ENCODE data around the gene GFOD2. TPM values are rescaled to one million over a fixed set of nuclear protein-coding genes. Genes with fewer than 3 reads are reported as not detected.

Gene GFOD2
- total RNA-seq, 1 experiment from 2014 or later, result 13.4 TPM

GRCh38 chr16:67707790-67708189, 11.3 kb downstream of the GFOD2 start:
- no peaks in the 10 kb centered on the region for H3K27me3 ChIP-seq (replicated peaks; ENCODE audit: control insufficient read depth, insufficient read depth, low read length)
- TF ChIP-seq CTCF (IDR thresholded peaks at IDR 0.05; ENCODE audit: insufficient read depth in 1 of 2, low read depth in 1 of 2, low read length in 1 of 2, severe bottlenecking in 1 of 2, unreplicated experiment in 1 of 2), result no peak
- no peaks in the 10 kb centered on the region for H3K9me3 ChIP-seq
- H3K27ac Mint-ChIP-seq (ENCODE audit: unreplicated experiment), result no peak overlapping the region
- H3K4me3 ChIP-seq (ENCODE audit: low read depth, low read length), result no peak overlapping the region
- H3K4me1 Mint-ChIP-seq (ENCODE audit: low read depth, unreplicated experiment), result no peaks in the 10 kb centered on the region
- no peaks in the 10 kb centered on the region for H3K9me3 Mint-ChIP-seq (ENCODE audit: unreplicated experiment)
- peaks cover 4% of the 10 kb centered on the region for H3K36me3 Mint-ChIP-seq (ENCODE audit: insufficient read depth, unreplicated experiment)
- POLR2A ChIA-PET, result no interaction called here
- no peaks in the 10 kb centered on the region for H3K4me1 ChIP-seq
- BruUV-seq (replicated peaks), result no TSS peak
- CTCF ChIA-PET, result no interaction called here
- intact Hi-C loops (cut with micrococcal nuclease; ENCODE audit: unreplicated experiment), result no loop called here
- no peaks in the 10 kb centered on the region for H3K36me3 ChIP-seq (ENCODE audit: control insufficient read depth, insufficient read depth, low read length)
- no peak overlapping the region for H3K4me3 Mint-ChIP-seq (ENCODE audit: unreplicated experiment)
- no peaks in the 10 kb centered on the region for H3K27me3 Mint-ChIP-seq (ENCODE audit: insufficient read depth, unreplicated experiment)
- DNase-seq, result no peak

DNA sequence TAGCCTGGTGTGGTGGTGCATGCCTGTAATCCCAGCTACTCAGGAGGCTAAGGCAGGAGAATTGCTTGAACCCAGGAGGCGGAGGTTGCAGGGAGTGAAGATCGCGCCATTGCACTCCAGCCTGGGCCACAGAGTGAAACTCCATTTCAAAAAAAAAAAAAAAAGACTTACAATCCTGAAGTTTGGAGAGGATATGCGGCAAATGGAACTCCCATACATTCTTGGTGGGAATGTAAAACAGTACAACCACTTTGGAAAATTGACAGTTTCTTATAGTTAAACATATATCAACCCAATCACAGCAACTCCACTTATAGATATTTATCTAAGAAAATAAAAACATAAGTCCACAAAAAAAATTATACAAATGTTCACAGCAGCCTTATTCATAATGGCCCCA, 11.9 kb downstream of the GFOD2 start:
- Histone ChIP-seq H3K4me1 (no peaks in the 10 kb centered on the region), H3K9me3 (no peaks in the 10 kb centered on the region), H3K4me3 (ENCODE audit: low read depth, low read length) (no peak overlapping the region), H3K27me3 (replicated peaks; ENCODE audit: control insufficient read depth, insufficient read depth, low read length) (no peaks in the 10 kb centered on the region), H3K36me3 (ENCODE audit: control insufficient read depth, insufficient read depth, low read length) (no peaks in the 10 kb centered on the region)
- Mint-ChIP-seq H3K27me3 (ENCODE audit: insufficient read depth, unreplicated experiment) (no peaks in the 10 kb centered on the region), H3K4me3 (ENCODE audit: unreplicated experiment) (no peak overlapping the region), H3K27ac (ENCODE audit: unreplicated experiment) (no peak overlapping the region), H3K9me3 (ENCODE audit: unreplicated experiment) (no peaks in the 10 kb centered on the region), H3K36me3 (ENCODE audit: insufficient read depth, unreplicated experiment) (peaks cover 4% of the 10 kb centered on the region), H3K4me1 (ENCODE audit: low read depth, unreplicated experiment) (no peaks in the 10 kb centered on the region)
- no peak for TF ChIP-seq CTCF (IDR thresholded peaks at IDR 0.05; ENCODE audit: insufficient read depth in 1 of 2, low read depth in 1 of 2, low read length in 1 of 2, severe bottlenecking in 1 of 2, unreplicated experiment in 1 of 2)
- intact Hi-C loops (cut with micrococcal nuclease; ENCODE audit: unreplicated experiment), result no loop called here
- ChIA-PET CTCF (no interaction called here), POLR2A (no interaction called here)
- BruUV-seq (replicated peaks), result no TSS peak
- DNase-seq, result no peak

DNA sequence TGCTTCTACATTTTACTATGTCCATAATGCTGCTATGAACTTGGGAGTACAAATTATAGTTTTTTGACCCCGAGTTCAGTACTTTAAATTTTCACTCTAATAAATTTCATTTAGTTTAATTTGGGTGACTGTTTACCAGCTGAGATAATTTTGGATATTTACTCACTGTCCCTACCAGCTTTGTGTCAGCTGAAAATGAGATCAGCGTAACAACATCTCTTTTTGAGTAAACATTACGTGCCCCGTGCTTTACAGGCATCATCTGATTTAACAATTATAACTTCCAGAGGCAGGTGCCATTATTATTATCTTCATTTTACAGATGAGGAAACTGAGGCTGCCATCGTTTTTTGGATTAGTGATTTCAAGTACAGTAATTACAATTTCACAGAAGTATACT, 15.0 kb downstream of the GFOD2 start:
- POLR2A ChIA-PET, result no interaction called here
- intact Hi-C loops (cut with micrococcal nuclease; ENCODE audit: unreplicated experiment), result no loop called here
- DNase-seq, result no peak

More for the DNA sequence above, 15.0 kb downstream of the GFOD2 start:
- Mint-ChIP-seq H3K4me3 (ENCODE audit: unreplicated experiment) (no peak overlapping the region), H3K27ac (ENCODE audit: unreplicated experiment) (no peak overlapping the region), H3K9me3 (ENCODE audit: unreplicated experiment) (peaks cover under 1% of the 10 kb centered on the region), H3K4me1 (ENCODE audit: low read depth, unreplicated experiment) (no peaks in the 10 kb centered on the region), H3K27me3 (ENCODE audit: insufficient read depth, unreplicated experiment) (no peaks in the 10 kb centered on the region), H3K36me3 (ENCODE audit: insufficient read depth, unreplicated experiment) (no peaks in the 10 kb centered on the region)
- no peak for TF ChIP-seq CTCF (IDR thresholded peaks at IDR 0.05; ENCODE audit: insufficient read depth in 1 of 2, low read depth in 1 of 2, low read length in 1 of 2, severe bottlenecking in 1 of 2, unreplicated experiment in 1 of 2)
- BruUV-seq (replicated peaks), result no TSS peak
- CTCF ChIA-PET, result no interaction called here
- H3K4me3 ChIP-seq (ENCODE audit: low read depth, low read length), result no peak overlapping the region
- no peaks in the 10 kb centered on the region for H3K4me1 ChIP-seq
- H3K27me3 ChIP-seq (replicated peaks; ENCODE audit: control insufficient read depth, insufficient read depth, low read length), result no peaks in the 10 kb centered on the region
- peaks cover 9% of the 10 kb centered on the region for H3K9me3 ChIP-seq
- H3K36me3 ChIP-seq (ENCODE audit: control insufficient read depth, insufficient read depth, low read length), result no peaks in the 10 kb centered on the region; the same call in 1 of the 2 replicates
